GM19467 (cell line): ENCODE measurements around the gene ADGRG6.

Experiments used
- ATAC-seq: cut with Tn5 transposase; IDR thresholded peaks from one replicate; pipeline ENCODE4 v1.9.1; 2021; ENCODE audit warnings: mild to moderate bottlenecking, moderate library complexity; ENCODE audit not compliant: unreplicated experiment

The ADGRG6 gene

GRCh38 chr6:142470421-142470820 is 168.6 kb downstream of the ADGRG6 start:
- no peak for ATAC-seq

DNA sequence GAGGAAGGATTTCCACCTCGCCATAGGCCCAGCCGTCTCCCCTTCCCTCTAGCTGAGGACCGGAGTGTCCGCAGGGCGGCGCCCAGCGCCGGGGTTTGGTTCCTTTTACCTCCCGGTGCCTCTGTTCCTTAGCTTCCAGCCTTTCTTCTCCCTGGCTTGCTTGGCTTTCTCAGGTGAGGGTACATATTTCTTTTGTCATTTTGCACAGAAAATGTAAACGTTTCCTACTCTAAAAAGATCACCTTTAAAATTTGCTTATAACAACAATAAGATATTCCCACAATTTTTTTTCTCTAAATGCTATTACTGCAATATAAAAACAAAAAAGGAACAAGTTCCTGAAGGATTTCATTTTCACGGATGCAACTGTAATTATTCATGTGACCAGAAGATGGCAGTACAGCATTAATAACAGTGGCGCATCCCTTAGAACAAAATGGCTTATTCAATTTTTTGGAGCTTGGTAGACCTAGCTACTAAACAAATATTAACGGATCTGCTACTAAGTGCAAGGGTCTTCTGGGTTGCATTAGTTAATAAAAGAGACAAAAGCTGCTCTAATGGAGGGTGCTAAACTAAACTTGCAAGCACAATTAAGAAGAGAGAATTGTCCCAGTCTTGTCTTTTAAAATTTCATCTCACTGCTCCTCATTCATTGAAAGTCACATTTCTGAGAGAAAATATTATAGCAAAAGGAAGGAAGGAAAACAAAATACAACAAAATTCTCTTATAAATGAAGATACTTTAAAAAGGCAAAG is 172.9 kb downstream of the ADGRG6 start:
- no peak for ATAC-seq

DNA sequence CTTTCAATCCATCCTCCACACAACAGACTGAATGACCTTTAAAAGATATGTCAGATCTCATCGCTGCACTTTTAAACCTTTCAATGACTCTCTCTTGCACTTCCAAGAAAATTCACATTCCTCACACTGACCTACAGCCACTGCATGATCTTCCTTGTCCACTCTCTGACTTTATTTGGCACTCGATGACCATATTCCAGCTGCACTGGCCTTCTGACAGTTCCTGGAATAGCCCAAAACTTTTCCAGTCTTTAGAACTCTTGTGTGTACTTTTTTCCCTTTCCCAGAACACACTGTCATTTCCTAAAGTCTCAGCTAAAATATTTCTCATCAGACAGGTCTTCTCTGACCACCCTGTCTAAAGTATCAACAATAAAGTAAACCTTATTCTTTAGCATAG is 174.6 kb downstream of the ADGRG6 start:
- ATAC-seq = no peak

- peak; percentile 44 for ATAC-seq
Measured at GRCh38 chr6:142478117-142478516, 176.3 kb downstream of the ADGRG6 start.

- ATAC-seq = no peak
Measured at GRCh38 chr6:142481466-142481865, 179.7 kb downstream of the ADGRG6 start.

DNA sequence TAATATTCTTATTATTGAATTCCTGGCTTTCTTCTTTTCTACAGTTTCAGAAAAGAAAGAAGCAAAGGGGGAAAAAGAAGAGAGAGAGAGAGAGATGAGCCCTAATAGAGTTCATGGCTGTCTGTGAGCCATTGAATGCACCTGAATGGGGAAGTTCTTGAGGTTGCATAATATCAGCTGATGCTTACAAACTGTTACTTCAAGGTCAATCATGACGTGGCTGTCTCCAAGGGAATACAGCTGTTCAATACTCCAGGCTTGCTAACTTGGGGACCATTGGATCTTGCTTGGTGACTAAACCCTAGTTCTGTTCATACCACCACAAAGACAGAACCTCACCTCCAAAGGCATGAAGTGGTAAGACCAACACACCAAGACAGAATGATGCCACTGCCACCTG is 180.4 kb downstream of the ADGRG6 start:
- no peak for ATAC-seq

- no peak for ATAC-seq
Measured at GRCh38 chr6:142482974-142483373, 181.2 kb downstream of the ADGRG6 start.

DNA sequence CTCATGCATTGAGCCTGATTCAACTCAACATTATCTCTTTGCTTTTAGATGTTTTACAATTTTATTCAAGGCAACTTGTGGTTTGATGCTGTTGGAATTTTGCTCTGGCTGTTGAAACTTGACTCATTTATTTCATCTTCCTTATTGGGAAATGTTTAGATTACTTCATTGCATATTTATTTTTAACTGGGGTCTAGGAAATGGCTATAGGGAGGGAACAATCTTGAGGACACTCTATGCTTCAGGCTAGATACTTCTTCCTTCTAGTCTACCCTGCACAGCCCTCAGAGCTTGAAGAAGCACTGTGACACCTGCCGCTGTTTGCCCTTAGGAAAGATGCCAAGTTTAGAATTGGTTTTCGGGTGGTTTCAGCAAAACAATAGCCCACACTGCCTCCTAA is 183.4 kb downstream of the ADGRG6 start:
- ATAC-seq = no peak

- no peak for ATAC-seq
Measured at GRCh38 chr6:142489722-142490610, 188.2 kb downstream of the ADGRG6 start.
